ENCODE measurements around the gene RIT2. TPM values are rescaled to one million over a fixed set of nuclear protein-coding genes. Genes with fewer than 3 reads are reported as not detected.

RIT2 gene
- total RNA-seq, 4 donors from 2014 or later, result not detected

DNA sequence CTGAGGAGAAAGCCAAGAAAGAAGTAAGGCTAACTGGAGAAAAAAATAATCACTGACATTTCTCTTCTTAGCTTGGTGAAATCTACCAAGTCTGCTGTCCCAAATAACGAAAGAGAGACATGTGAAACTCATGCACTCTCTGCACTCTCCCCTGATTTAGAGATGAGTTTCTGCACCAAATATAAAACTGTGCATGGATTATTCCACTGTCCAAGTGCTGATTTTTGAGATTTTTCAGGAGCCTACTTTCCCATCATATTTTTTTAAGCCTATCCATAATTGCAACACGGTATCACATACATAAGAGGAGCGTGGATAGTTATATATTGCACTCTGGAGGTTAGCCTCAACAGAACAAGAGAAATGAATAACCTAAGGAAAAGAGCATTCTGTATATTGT, 10.0 kb upstream of the RIT2 start:
- H3K27ac ChIP-seq (replicated peaks in 1 of 4), result no peak overlapping the region
- TF ChIP-seq POLR2AphosphoS5 (IDR thresholded peaks at IDR 0.05) (no peak), EP300 (IDR thresholded peaks at IDR 0.05) (no peak), POLR2A (IDR thresholded peaks at IDR 0.05; ENCODE audit: low read depth) (no peak)
- TF ChIP-seq, protein P1, sequence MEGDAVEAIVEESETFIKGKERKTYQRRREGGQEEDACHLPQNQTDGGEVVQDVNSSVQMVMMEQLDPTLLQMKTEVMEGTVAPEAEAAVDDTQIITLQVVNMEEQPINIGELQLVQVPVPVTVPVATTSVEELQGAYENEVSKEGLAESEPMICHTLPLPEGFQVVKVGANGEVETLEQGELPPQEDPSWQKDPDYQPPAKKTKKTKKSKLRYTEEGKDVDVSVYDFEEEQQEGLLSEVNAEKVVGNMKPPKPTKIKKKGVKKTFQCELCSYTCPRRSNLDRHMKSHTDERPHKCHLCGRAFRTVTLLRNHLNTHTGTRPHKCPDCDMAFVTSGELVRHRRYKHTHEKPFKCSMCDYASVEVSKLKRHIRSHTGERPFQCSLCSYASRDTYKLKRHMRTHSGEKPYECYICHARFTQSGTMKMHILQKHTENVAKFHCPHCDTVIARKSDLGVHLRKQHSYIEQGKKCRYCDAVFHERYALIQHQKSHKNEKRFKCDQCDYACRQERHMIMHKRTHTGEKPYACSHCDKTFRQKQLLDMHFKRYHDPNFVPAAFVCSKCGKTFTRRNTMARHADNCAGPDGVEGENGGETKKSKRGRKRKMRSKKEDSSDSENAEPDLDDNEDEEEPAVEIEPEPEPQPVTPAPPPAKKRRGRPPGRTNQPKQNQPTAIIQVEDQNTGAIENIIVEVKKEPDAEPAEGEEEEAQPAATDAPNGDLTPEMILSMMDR (IDR thresholded peaks at IDR 0.05), result no peak
- H3K4me1 ChIP-seq, result no peaks in the 10 kb centered on the region
- no peak overlapping the region for H3K4me3 ChIP-seq
- DNase-seq (ENCODE audit: extremely low spot score), result no peak
- intact Hi-C loops (cut with DNase I), result no loop called here
- H3K27me3 ChIP-seq, result no peaks in the 10 kb centered on the region
- H3K36me3 ChIP-seq, result no peaks in the 10 kb centered on the region
- 71% methylated on average over 3 of the region's 3 CpGs for WGBS
- no peaks in the 10 kb centered on the region for H3K9me3 ChIP-seq

DNA sequence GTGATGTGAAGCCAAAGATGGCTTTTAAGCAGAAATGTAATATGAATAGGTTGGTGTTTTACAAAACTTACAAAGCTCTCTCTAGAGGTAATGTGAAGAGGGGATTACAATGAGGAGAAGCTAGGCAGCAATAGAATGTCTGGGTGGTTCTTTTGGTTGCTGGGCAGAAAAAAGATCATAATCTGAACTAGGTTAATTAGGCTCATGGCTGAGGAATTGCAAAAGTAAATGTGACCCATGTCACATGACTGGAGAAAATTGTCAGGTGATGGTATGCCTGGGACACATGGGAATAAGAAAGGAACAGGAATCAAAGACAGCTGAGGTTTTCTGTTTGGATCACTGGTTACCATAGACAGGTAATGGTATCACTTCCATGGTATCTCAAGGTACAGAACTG, 7.5 kb upstream of the RIT2 start:
- Histone ChIP-seq H3K36me3 (no peaks in the 10 kb centered on the region), H3K4me1 (no peaks in the 10 kb centered on the region), H3K27ac (replicated peaks in 1 of 4) (no peak overlapping the region), H3K9me3 (no peaks in the 10 kb centered on the region), H3K4me3 (no peak overlapping the region), H3K27me3 (no peaks in the 10 kb centered on the region)
- no peak for DNase-seq (ENCODE audit: extremely low spot score)
- intact Hi-C loops (cut with DNase I), result no loop called here
- TF ChIP-seq POLR2A (IDR thresholded peaks at IDR 0.05; ENCODE audit: low read depth) (no peak), POLR2AphosphoS5 (IDR thresholded peaks at IDR 0.05) (no peak), EP300 (IDR thresholded peaks at IDR 0.05) (no peak)
- TF ChIP-seq, protein P1 (IDR thresholded peaks at IDR 0.05), result no peak

DNA sequence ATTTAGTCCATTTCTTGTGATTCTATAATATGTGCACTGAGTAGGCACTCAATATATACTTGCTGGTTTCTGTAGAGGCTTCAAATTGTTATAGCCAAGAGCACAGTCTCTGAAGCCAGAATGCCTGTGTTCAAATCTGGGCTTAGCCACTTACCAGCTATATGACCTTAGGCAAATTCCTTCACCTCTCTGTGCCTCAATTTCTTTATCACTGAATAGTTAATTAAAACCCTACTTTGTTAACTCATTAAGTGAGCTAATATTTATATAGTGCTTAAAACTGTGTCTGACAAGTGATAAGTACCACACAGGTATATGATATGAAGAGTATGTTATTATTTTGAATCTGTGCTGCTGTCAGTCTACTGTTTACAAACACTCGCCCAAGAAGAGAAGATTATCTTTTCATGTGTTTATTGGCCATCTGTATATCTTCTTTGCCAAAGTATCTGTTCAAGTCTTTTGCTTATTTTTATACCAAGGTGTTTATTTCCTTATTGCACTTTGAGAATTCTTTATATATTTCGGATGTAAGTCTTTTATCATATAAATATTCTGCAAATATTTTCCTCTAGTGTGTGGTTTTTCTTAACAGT, 1.3 kb upstream of the RIT2 start:
- H3K36me3 ChIP-seq, result no peaks in the 10 kb centered on the region
- H3K27ac ChIP-seq (replicated peaks in 1 of 4), result no peak overlapping the region
- H3K27me3 ChIP-seq, result no peaks in the 10 kb centered on the region
- intact Hi-C loops (cut with DNase I), result no loop called here
- H3K4me3 ChIP-seq, result no peak overlapping the region
- H3K9me3 ChIP-seq, result no peaks in the 10 kb centered on the region
- no peaks in the 10 kb centered on the region for H3K4me1 ChIP-seq
- WGBS, result 59% methylated on average over 2 of the region's 2 CpGs
- TF ChIP-seq EP300 (IDR thresholded peaks at IDR 0.05) (no peak), POLR2AphosphoS5 (IDR thresholded peaks at IDR 0.05) (no peak), POLR2A (IDR thresholded peaks at IDR 0.05; ENCODE audit: low read depth) (no peak)
- TF ChIP-seq, protein P1 (IDR thresholded peaks at IDR 0.05), result no peak
- no peak for DNase-seq (ENCODE audit: extremely low spot score)

DNA sequence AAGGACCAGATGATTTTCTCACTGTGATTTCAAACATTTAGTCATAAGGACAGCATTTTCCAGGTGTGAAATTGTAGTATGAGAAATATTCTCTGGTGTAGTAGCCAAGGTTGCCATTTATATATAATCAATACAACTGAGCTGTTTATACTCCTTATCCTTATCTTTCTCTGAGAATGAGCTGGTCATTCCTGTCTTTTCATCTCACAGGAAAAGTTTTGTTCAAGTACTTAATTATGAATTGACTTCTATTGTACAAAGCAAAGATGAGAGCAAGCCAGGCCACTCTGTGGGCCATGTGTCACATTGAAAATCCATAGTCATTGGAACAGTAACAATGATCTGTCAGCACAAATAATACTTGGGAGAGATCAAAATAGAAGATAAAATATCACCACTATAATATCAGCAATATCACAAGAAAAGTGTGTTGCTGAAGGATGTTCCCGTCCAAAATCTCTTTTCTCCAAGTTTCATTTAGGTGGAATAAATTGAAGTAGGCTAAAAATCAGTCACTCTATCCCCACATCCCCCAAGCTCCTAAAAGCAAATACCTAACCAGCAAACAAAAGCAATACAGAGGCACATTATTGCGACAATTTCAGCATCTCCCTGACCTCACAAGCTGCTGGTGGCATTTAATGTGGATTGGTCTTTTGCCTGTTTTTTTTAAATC, 2.1 kb downstream of the RIT2 start:
- intact Hi-C loops (cut with DNase I), result no loop called here

More for the DNA sequence above, 2.1 kb downstream of the RIT2 start:
- Histone ChIP-seq H3K9me3 (no peaks in the 10 kb centered on the region), H3K4me3 (no peak overlapping the region), H3K4me1 (no peaks in the 10 kb centered on the region), H3K36me3 (no peaks in the 10 kb centered on the region), H3K27me3 (no peaks in the 10 kb centered on the region), H3K27ac (replicated peaks in 1 of 4) (no peak overlapping the region)
- DNase-seq (ENCODE audit: extremely low spot score), result no peak
- TF ChIP-seq, protein P1 (IDR thresholded peaks at IDR 0.05), result no peak
- TF ChIP-seq POLR2A (IDR thresholded peaks at IDR 0.05; ENCODE audit: low read depth), result no peak
- TF ChIP-seq EP300 (IDR thresholded peaks at IDR 0.05), result no peak
- no peak for TF ChIP-seq POLR2AphosphoS5 (IDR thresholded peaks at IDR 0.05)
- 75% methylated on average over 2 of the region's 2 CpGs for WGBS

Data from esophagus muscularis mucosa (tissue), 4 donors.